GM23338 (cell line): ENCODE data around the gene NAXE. TPM values are rescaled to one million over a fixed set of nuclear protein-coding genes. Genes with fewer than 3 reads are reported as not detected.

ENCODE experiments used
- ATAC-seq: fragments of 200-7000 bp; cut with Tn5 transposase; 3 replicates; pipeline ENCODE4 v1.9.1; 2020
- DNase-seq: peaks from one replicate; pipeline ENCODE4 v3.0.0-alpha.2; 2015; ENCODE audit warnings: low spot score
- H2AFZ ChIP-seq: fragments of 200-600 bp; sonication (generic); 2 replicates; pipeline ENCODE4 v1.8.0; 2016; ENCODE audit warnings: antibody characterized with exemption, mild to moderate bottlenecking, moderate library complexity
- H3F3A ChIP-seq: fragments of 200-600 bp; sonication (generic); replicated peaks from 2 replicates; pipeline ENCODE4 v1.8.0; 2017; ENCODE audit warnings: antibody characterized with exemption, mixed run types, low read depth
- H3K27ac ChIP-seq: fragments of 200-600 bp; sonication (generic); 2 replicates; pipeline ENCODE4 v1.6.1; 2016; ENCODE audit warnings: low read depth
- H3K27me3 ChIP-seq: fragments of 200-600 bp; sonication (generic); 2 replicates; pipeline ENCODE4 v1.8.0; 2016; ENCODE audit warnings: mild to moderate bottlenecking, mixed run types, moderate library complexity; ENCODE audit not compliant: insufficient read depth
- H3K36me3 ChIP-seq: fragments of 200-600 bp; sonication (generic); 2 replicates; pipeline ENCODE4 v1.8.0; 2016; ENCODE audit warnings: mild to moderate bottlenecking; ENCODE audit not compliant: insufficient read depth
- H3K4me1 ChIP-seq: fragments of 200-600 bp; sonication (generic); 2 replicates; pipeline ENCODE4 v1.8.0; 2016; ENCODE audit warnings: mild to moderate bottlenecking, moderate library complexity; ENCODE audit not compliant: insufficient read depth
- H3K4me2 ChIP-seq: fragments of 200-600 bp; sonication (generic); 2 replicates; pipeline ENCODE4 v1.7.1; 2017; ENCODE audit warnings: mixed run types
- H3K4me3 ChIP-seq: fragments of 200-600 bp; sonication (generic); 2 replicates; pipeline ENCODE4 v1.6.1; 2016; ENCODE audit warnings: mixed run types
- H3K79me2 ChIP-seq: fragments of 200-600 bp; sonication (generic); replicated peaks from 2 replicates; pipeline ENCODE4 v1.8.0; 2017; ENCODE audit warnings: mild to moderate bottlenecking; ENCODE audit not compliant: insufficient read depth
- H3K9me2 ChIP-seq: fragments of 200-600 bp; sonication (generic); 2 replicates; pipeline ENCODE4 v1.8.0; 2017; ENCODE audit not compliant: insufficient read depth
- H4K20me1 ChIP-seq: fragments of 200-600 bp; sonication (generic); replicated peaks from 2 replicates; pipeline ENCODE4 v1.8.0; 2017; ENCODE audit warnings: mild to moderate bottlenecking; ENCODE audit not compliant: insufficient read depth
- H3K27ac Mint-ChIP-seq: 2 replicates; pipeline ENCODE4 v1.8.0; 2020; ENCODE audit warnings: inconsistent platforms, mild to moderate bottlenecking, moderate library complexity, mixed read lengths
- H3K27me3 Mint-ChIP-seq: 3 replicates; pipeline ENCODE4 v1.8.0; 2022; ENCODE audit warnings: low read depth, mild to moderate bottlenecking, moderate library complexity, mixed read lengths, inconsistent platforms; ENCODE audit not compliant: insufficient read depth, poor library complexity
- H3K36me3 Mint-ChIP-seq: 3 replicates; pipeline ENCODE4 v1.8.0; 2021; ENCODE audit warnings: low read depth, mild to moderate bottlenecking, inconsistent platforms, moderate library complexity, mixed read lengths
- H3K4me1 Mint-ChIP-seq: 3 replicates; pipeline ENCODE4 v1.8.0; 2020; ENCODE audit warnings: mild to moderate bottlenecking, inconsistent platforms, mixed read lengths
- H3K4me3 Mint-ChIP-seq: 3 replicates; pipeline ENCODE4 v1.8.0; 2021; ENCODE audit warnings: moderate library complexity, mild to moderate bottlenecking, inconsistent platforms, mixed read lengths
- H3K9me3 Mint-ChIP-seq: 3 replicates; pipeline ENCODE4 v1.8.0; 2020; ENCODE audit warnings: moderate library complexity, mild to moderate bottlenecking, inconsistent platforms, mixed read lengths
- CREB1 ChIP-seq: fragments of 250-450 bp; sonication (Bioruptor Pico); IDR thresholded peaks from 2 replicates; pipeline ENCODE4 v1.5.0; 2020; ENCODE audit warnings: low read depth, mild to moderate bottlenecking, moderate library complexity
- ETS1 ChIP-seq: IDR thresholded peaks from 2 replicates; pipeline ENCODE4 v1.6.1; 2016; ENCODE audit warnings: antibody characterized with exemption
- EZH2 ChIP-seq: fragments of 200-600 bp; sonication (generic); IDR thresholded peaks from one replicate; pipeline ENCODE4 v1.8.0; 2017; ENCODE audit warnings: antibody characterized with exemption, mild to moderate bottlenecking, low read depth; ENCODE audit not compliant: unreplicated experiment
- EZH2phosphoT487 ChIP-seq: fragments of 200-600 bp; sonication (generic); IDR thresholded peaks from one replicate; pipeline ENCODE4 v1.8.1; 2018; ENCODE audit warnings: antibody characterized with exemption; ENCODE audit not compliant: unreplicated experiment
- NANOG ChIP-seq: IDR thresholded peaks from 2 replicates; pipeline ENCODE4 v1.6.1; 2016; ENCODE audit warnings: antibody characterized with exemption, borderline replicate concordance
- POLR2AphosphoS5 ChIP-seq: IDR thresholded peaks from 2 replicates; pipeline ENCODE4 v1.6.1; 2016; ENCODE audit warnings: antibody characterized with exemption, low read depth
- ZNF114 ChIP-seq: fragments of 250-450 bp; sonication (Bioruptor Pico); IDR thresholded peaks from 2 replicates; pipeline ENCODE4 v1.5.0; 2020; ENCODE audit warnings: mild to moderate bottlenecking, moderate library complexity
- ZNF331 ChIP-seq: fragments of 250-450 bp; sonication (Bioruptor Pico); IDR thresholded peaks from 2 replicates; pipeline ENCODE4 v1.5.0; 2020; ENCODE audit warnings: low read depth, mild to moderate bottlenecking, moderate library complexity
- ZNF462 ChIP-seq: fragments of 250-450 bp; sonication (Bioruptor Pico); IDR thresholded peaks from 2 replicates; pipeline ENCODE4 v1.5.0; 2020; ENCODE audit warnings: mild to moderate bottlenecking, moderate library complexity
- polyA plus RNA-seq: library from polyadenylated mRNA; unstranded; fragments of >200 nt; fragmentation: Nextera tagmentation; extraction: Ambion mirVana; gene quantifications from 2 replicates; pipeline ENCODE4 v1.2.1, GENCODE V29; 2016
- total RNA-seq: library from RNA; depleted of rRNA; stranded (reverse); fragments of >200 nt; shearing (Covaris generic); gene quantifications from 2 replicates; pipeline ENCODE4 v1.2.3, GENCODE V29; 2014

NAXE gene
- total and polyA plus RNA-seq, 2 experiments from 2014 or later: 82.1 to 87.5 TPM

GRCh38 chr1:156594190-156594589 lies 2.6 kb downstream of the NAXE start (continued):
- no peak for TF ChIP-seq ZNF462
- TF ChIP-seq NANOG: no peak
- no peak for TF ChIP-seq POLR2AphosphoS5
- TF ChIP-seq ETS1: no peak
- no peak for TF ChIP-seq EZH2phosphoT487
- TF ChIP-seq EZH2: no peak
- TF ChIP-seq CREB1: no peak

- no peak overlapping the region for H3K27ac ChIP-seq
- peaks cover 23% of the 10 kb centered on the region for H3K36me3 ChIP-seq
- H3F3A ChIP-seq: peaks cover 54% of the 10 kb centered on the region
- H3K9me2 ChIP-seq: no peaks in the 10 kb centered on the region
- no peak overlapping the region for H3K27ac Mint-ChIP-seq
- TF ChIP-seq EZH2phosphoT487: no peak
- no peak for TF ChIP-seq ZNF114 (CRISPR knock-in tag)
- no peak for TF ChIP-seq EZH2
- TF ChIP-seq ZNF331: no peak
- no peak for TF ChIP-seq ZNF462
- H3K4me1 Mint-ChIP-seq: peaks cover 17% of the 10 kb centered on the region
- H3K36me3 Mint-ChIP-seq: peaks cover 66% of the 10 kb centered on the region
- H2AFZ ChIP-seq: no peak overlapping the region
- DNase-seq: no peak
- H3K79me2 ChIP-seq: peaks cover 15% of the 10 kb centered on the region
- peaks cover 8% of the 10 kb centered on the region; the same call in 1 of the 2 replicates for H3K4me1 ChIP-seq
- H3K4me3 ChIP-seq: no peak overlapping the region
- H3K27me3 ChIP-seq: no peaks in the 10 kb centered on the region
- no peaks in the 10 kb centered on the region for H3K9me3 Mint-ChIP-seq
- H3K4me2 ChIP-seq: no peak overlapping the region
- no peak for ATAC-seq
- peaks cover 23% of the 10 kb centered on the region for H4K20me1 ChIP-seq
- H3K27me3 Mint-ChIP-seq: peaks cover 4% of the 10 kb centered on the region
- H3K4me3 Mint-ChIP-seq: no peak overlapping the region; the same call in 2 of the 3 replicates
Measured at GRCh38 chr1:156595016-156595415, 3.4 kb downstream of the NAXE start.
